ENCODE data around the gene PSORS1C2.

- TF ChIP-seq EZH2 (IDR thresholded peaks at IDR 0.05; ENCODE audit: low read depth) (no peak), CTCF (conservative IDR thresholded peaks at IDR 0.05) (no peak)
Observed at GRCh38 chr6:31144970-31145340, 6.1 kb upstream of the PSORS1C2 start.

Data from PC-9 (cell line).